Measurements from ENCODE around the gene YPEL4.

Gene YPEL4

GRCh38 chr11:57638811-57639320 is 10.8 kb downstream of the YPEL4 start:
- POLR2A ChIA-PET = interaction anchor here (3.1 kb wide), 1 partner anchor 71 kb away, joined by 22 read pairs; the partner anchor contains the start of gene UBE2L6
- TF ChIP-seq ELF4 (IDR thresholded peaks at IDR 0.05) = no peak
- no peak for TF ChIP-seq FOXK2 (IDR thresholded peaks at IDR 0.05)
- no peak for TF ChIP-seq NFRKB (IDR thresholded peaks at IDR 0.05)
- no peak for TF ChIP-seq SUZ12 (IDR thresholded peaks at IDR 0.05)
- TF ChIP-seq, protein P1, sequence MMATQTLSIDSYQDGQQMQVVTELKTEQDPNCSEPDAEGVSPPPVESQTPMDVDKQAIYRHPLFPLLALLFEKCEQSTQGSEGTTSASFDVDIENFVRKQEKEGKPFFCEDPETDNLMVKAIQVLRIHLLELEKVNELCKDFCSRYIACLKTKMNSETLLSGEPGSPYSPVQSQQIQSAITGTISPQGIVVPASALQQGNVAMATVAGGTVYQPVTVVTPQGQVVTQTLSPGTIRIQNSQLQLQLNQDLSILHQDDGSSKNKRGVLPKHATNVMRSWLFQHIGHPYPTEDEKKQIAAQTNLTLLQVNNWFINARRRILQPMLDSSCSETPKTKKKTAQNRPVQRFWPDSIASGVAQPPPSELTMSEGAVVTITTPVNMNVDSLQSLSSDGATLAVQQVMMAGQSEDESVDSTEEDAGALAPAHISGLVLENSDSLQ (IDR thresholded peaks at IDR 0.05) = no peak
- CTCF ChIA-PET = interaction anchor here (3.9 kb wide), 1 partner anchor 70 kb away, joined by 59 read pairs; the partner anchor contains the start of gene UBE2L6
- DNase-seq (ENCODE audit: extremely low spot score) = no peak

- CTCF ChIA-PET = interaction anchor here (3.9 kb wide), 1 partner anchor 70 kb away, joined by 59 read pairs; the partner anchor contains the start of gene UBE2L6
- no peak for DNase-seq (ENCODE audit: extremely low spot score)
- POLR2A ChIA-PET = no interaction called here
- TF ChIP-seq ELF4 (IDR thresholded peaks at IDR 0.05) (no peak), BHLHE40 (IDR thresholded peaks at IDR 0.05; ENCODE audit: borderline replicate concordance) (no peak), SP1 (IDR thresholded peaks at IDR 0.05) (no peak)
Observed at GRCh38 chr11:57638005-57638781, 11.5 kb downstream of the YPEL4 start.

- POLR2A ChIA-PET = no interaction called here
- DNase-seq (ENCODE audit: extremely low spot score) = no peak
- CTCF ChIA-PET = interaction anchor here (1.6 kb wide), 1 partner anchor 70 kb away, joined by 10 read pairs; the partner anchor contains the start of gene UBE2L6
- TF ChIP-seq NFRKB (IDR thresholded peaks at IDR 0.05) (no peak), L3MBTL2 (conservative IDR thresholded peaks at IDR 0.05) (no peak), BHLHE40 (IDR thresholded peaks at IDR 0.05; ENCODE audit: borderline replicate concordance) (no peak), CTBP1 (IDR thresholded peaks at IDR 0.05; ENCODE audit: borderline replicate concordance) (no peak), HDGF (IDR thresholded peaks at IDR 0.05; ENCODE audit: borderline replicate concordance) (no peak), ZNF384 (IDR thresholded peaks at IDR 0.05) (no peak), LEF1 (IDR thresholded peaks at IDR 0.05; ENCODE audit: borderline replicate concordance) (no peak), SP1 (IDR thresholded peaks at IDR 0.05) (no peak), FOXM1 (IDR thresholded peaks at IDR 0.05; ENCODE audit: borderline replicate concordance) (no peak), ARNT (IDR thresholded peaks at IDR 0.05) (no peak), SUZ12 (IDR thresholded peaks at IDR 0.05) (no peak), FOXK2 (IDR thresholded peaks at IDR 0.05) (no peak), FOXA1 (IDR thresholded peaks at IDR 0.05) (no peak)
- TF ChIP-seq, protein P1 (IDR thresholded peaks at IDR 0.05) = no peak
Observed at GRCh38 chr11:57637626-57638004, 12.1 kb downstream of the YPEL4 start.

- ChIA-PET POLR2A (no interaction called here), CTCF (interaction anchor here (2.4 kb wide), 1 partner anchor 9 kb away, joined by 6 read pairs; no protein-coding TSS in a partner anchor)
- no peak for DNase-seq (ENCODE audit: extremely low spot score)
- TF ChIP-seq, protein P1 (IDR thresholded peaks at IDR 0.05) = no peak
- TF ChIP-seq FOXK2 (IDR thresholded peaks at IDR 0.05) (no peak), SUZ12 (IDR thresholded peaks at IDR 0.05) (no peak), LEF1 (IDR thresholded peaks at IDR 0.05; ENCODE audit: borderline replicate concordance) (no peak), FOXA1 (IDR thresholded peaks at IDR 0.05) (no peak), NFRKB (IDR thresholded peaks at IDR 0.05) (no peak), L3MBTL2 (conservative IDR thresholded peaks at IDR 0.05) (no peak), HDGF (IDR thresholded peaks at IDR 0.05; ENCODE audit: borderline replicate concordance) (no peak), FOXM1 (IDR thresholded peaks at IDR 0.05; ENCODE audit: borderline replicate concordance) (no peak), ZNF384 (IDR thresholded peaks at IDR 0.05) (no peak), SP1 (IDR thresholded peaks at IDR 0.05) (no peak), TARDBP (IDR thresholded peaks at IDR 0.05) (no peak), BHLHE40 (IDR thresholded peaks at IDR 0.05; ENCODE audit: borderline replicate concordance) (no peak), CTBP1 (IDR thresholded peaks at IDR 0.05; ENCODE audit: borderline replicate concordance) (no peak), ELF4 (IDR thresholded peaks at IDR 0.05) (no peak), ARNT (IDR thresholded peaks at IDR 0.05) (no peak)
Observed at GRCh38 chr11:57635246-57635645, 14.5 kb downstream of the YPEL4 start.

DNA sequence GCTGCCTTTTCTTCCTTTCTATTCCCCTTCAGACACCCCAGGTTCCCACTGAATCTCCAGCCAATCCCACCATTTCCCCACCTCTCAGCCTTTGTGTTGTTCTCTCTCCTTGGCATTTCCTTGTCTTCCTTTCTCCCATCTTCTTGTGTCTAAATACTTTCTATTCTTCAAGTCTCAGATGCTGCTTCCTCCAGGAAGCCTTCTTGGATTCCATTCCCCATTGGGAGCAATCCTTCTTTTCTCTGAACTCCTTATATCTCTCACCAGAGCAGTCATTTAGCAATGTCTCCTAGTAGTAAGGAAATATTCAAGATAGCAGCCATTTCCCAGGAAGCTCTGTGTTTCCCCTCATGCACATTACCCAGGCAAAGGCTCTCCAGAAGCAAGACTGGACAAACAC is 15.4 kb downstream of the YPEL4 start:
- TF ChIP-seq TARDBP (IDR thresholded peaks at IDR 0.05) (no peak), LEF1 (IDR thresholded peaks at IDR 0.05; ENCODE audit: borderline replicate concordance) (no peak), ELF4 (IDR thresholded peaks at IDR 0.05) (no peak), FOXM1 (IDR thresholded peaks at IDR 0.05; ENCODE audit: borderline replicate concordance) (no peak), BHLHE40 (IDR thresholded peaks at IDR 0.05; ENCODE audit: borderline replicate concordance) (no peak), FOXA1 (IDR thresholded peaks at IDR 0.05) (no peak), ZNF384 (IDR thresholded peaks at IDR 0.05) (no peak), CTBP1 (IDR thresholded peaks at IDR 0.05; ENCODE audit: borderline replicate concordance) (no peak), NFRKB (IDR thresholded peaks at IDR 0.05) (no peak), SP1 (IDR thresholded peaks at IDR 0.05) (no peak), L3MBTL2 (conservative IDR thresholded peaks at IDR 0.05) (no peak), HDGF (IDR thresholded peaks at IDR 0.05; ENCODE audit: borderline replicate concordance) (no peak), ARNT (IDR thresholded peaks at IDR 0.05) (no peak), SUZ12 (IDR thresholded peaks at IDR 0.05) (no peak), FOXK2 (IDR thresholded peaks at IDR 0.05) (no peak)
- TF ChIP-seq, protein P1 (IDR thresholded peaks at IDR 0.05) = no peak
- DNase-seq (ENCODE audit: extremely low spot score) = no peak
- POLR2A ChIA-PET = interaction anchor here (0.8 kb wide), 1 partner anchor 66 kb away, joined by 3 read pairs; the partner anchor contains the start of gene UBE2L6
- CTCF ChIA-PET = interaction anchor here (2.4 kb wide), 1 partner anchor 10 kb away, joined by 6 read pairs; no protein-coding TSS in a partner anchor

Measured in HEK293T (cell line).